ENCODE data around the gene LMO1.

The LMO1 gene
- 0 to 0.04 (median 0) reads per million in 3 experiments for total RNA-seq

DNA sequence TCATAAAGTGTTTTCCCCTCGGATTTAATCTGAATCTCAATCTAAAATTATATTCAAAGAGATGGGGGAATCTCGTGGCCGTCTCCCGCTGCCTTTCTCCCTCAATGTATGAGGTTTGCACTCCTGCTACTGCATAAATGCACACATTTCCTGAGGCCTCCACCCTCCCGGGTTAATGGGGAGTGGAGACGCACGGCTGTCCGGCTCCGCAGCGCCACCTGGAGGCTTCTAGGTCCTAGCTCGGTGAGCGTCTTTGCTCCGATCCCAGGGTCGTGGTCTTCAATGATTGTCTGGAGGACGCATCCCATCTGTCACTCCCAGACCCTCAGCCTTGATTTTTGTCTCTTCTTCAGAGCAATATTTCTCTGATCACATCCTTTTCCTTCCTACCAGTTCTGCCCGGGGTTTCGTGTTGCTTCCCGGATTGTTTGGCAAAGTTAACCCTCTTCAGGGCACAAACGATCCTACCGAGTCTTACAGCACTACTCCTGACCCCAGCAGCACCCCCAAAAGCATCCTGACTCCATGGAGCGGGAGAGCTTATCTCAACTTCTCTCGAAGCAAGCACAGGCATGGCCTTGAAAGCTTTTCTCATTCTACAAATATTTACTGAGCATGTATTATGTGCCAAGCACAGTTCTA lies at the start of gene LMO1:
Gene LMO1 (minus strand): TSS at position 110 of the 642 bp plus-strand sequence. CDS start 516 bp downstream, outside the sequence.
- DNase-seq, result peak; percentile 49

DNA sequence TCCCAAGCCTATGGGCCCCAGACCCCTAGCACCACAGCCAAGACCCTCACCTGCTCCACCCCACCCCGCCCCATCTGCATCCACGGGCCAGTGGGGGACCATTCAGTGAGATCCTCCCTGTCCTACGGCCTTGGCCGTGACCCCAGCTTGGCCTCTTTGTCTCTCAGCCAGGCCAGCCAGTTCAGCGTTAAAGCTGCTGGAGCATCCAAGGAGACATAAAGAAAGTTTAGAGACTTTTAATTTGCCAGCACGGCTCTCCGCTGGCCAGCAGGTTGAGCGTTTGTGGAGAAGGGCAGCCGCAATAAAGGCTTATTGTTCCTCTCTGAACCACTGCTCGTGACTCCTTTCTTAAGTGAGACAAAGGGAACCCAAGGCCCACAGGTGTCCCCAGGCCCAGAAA lies 49.3 kb upstream of the LMO1 start:
- DNase-seq, result no peak

DNA sequence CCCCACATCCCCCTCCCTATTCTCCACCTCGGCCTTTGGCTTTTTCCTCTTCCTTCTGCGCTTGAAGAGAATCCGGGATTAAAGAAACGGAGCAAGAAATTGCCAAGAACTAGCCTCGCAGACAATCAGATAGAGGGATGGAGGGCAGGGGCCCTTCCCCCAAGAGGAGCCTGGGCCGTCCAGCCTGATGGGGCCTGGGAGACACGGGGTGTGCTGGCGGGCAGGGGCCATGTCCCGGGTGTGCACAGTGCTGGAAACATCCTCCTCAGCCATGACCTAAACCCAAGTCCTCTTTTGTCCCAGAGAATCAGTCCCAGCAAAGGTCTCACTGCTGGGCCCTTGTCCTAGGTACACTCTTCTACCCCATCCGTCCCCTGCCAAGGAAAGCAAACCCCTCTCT lies 47.7 kb upstream of the LMO1 start:
- DNase-seq, result no peak

DNA sequence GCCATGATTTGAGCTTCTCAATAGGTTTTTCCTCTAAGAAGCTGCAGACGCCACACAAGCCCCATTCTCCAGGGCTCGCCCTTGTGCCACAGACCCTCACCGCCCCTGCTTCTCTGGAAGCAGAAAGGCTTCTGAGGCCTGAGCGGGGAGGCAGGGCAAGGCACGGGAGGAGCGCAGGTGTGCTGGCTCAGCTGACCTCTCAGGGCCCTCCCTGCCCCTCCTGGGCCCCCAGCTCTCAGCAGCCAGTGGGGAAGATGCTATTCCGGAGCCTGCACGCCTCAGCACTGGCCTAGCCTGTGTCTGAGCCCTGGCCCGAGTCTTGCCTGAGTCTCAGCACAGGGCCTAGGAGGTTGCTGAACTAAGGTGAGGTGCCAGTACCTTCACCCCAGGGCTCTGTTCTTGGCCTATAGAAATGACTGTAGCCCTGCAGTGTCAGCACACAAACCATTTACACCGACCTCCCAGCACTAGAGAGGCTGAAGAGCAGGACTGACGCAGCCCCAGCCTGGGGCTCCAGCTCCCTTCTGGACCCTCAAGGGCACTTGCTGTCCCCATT lies 47.1 kb upstream of the LMO1 start:
- DNase-seq, result no peak

DNA sequence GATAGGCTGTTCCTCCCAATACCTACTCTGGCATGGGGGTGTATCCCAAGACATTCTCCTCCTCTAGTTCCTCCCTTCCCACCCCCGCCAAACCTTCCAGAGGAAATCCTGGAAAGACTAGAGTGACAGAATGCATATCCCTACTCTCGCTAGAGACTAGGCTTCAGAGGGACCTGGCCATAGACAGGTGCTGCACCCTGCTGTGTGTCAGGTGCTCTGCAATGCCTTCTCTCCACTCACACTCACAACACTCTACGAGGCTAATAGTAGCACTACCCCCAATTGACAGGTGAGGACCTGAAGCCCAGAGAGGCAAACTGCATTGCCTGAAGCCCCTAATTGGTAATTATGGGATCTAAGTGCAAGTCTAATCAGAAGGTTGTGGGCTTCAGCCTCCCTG lies 46.2 kb upstream of the LMO1 start:
- no peak for DNase-seq

DNA sequence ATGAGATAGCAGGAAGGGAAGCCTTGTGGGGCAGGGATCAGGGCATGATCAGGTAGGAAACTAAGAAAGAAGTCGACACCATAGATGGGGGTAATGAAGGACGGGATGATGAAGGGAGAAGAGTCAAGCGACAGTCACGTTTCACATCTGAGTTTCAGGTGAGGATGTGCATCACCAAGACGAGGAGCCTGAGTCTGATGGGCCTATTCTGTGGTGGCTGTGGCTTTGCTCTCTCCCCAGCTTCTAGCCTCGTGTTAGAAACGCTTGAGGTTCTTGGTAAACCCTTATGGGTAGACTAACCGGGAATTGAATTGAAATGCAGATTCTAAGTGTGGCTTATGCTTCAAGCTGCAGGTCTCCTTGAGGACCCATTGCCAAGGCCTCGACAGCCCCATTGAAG lies 45.6 kb upstream of the LMO1 start:
- no peak for DNase-seq

DNA sequence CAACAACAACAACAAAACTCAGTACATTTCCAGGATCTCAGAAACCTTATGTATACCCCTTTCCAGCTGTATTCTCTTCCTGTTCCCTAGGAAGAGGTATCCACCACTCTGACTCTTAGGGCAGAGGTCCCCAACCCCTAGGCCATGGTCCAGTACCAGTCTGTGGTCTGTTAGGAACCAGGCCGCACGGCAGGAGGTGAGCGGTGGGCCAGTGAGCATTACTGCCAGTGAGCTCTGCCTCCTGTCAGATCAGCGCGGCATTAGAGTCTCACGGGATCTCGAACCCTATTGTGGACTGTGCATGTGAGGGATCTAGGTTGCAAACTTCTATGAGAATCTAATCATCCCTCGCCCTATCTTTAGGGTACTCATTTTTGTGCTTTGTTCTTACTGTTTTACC lies 43.9 kb upstream of the LMO1 start:
- DNase-seq, result no peak

DNA sequence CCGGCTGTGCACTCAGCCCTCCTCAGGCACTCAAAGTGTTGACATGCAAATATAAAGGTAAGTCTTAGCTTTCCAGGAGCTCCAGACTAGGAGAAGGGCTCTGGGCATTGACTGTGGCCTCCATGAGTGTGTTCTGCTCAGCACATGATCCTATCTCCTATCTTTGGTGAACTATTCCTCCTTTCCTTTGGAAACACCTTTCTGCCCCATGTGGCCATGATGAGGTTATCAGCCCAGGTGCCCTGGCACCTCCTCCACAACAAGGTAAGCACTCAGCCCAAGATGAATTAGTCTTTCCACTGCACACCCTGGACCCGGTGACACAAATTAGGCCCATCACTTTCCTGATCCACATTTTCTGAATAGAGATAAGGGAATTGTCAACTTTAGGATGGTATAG lies 37.9 kb upstream of the LMO1 start:
- DNase-seq, result no peak

DNA sequence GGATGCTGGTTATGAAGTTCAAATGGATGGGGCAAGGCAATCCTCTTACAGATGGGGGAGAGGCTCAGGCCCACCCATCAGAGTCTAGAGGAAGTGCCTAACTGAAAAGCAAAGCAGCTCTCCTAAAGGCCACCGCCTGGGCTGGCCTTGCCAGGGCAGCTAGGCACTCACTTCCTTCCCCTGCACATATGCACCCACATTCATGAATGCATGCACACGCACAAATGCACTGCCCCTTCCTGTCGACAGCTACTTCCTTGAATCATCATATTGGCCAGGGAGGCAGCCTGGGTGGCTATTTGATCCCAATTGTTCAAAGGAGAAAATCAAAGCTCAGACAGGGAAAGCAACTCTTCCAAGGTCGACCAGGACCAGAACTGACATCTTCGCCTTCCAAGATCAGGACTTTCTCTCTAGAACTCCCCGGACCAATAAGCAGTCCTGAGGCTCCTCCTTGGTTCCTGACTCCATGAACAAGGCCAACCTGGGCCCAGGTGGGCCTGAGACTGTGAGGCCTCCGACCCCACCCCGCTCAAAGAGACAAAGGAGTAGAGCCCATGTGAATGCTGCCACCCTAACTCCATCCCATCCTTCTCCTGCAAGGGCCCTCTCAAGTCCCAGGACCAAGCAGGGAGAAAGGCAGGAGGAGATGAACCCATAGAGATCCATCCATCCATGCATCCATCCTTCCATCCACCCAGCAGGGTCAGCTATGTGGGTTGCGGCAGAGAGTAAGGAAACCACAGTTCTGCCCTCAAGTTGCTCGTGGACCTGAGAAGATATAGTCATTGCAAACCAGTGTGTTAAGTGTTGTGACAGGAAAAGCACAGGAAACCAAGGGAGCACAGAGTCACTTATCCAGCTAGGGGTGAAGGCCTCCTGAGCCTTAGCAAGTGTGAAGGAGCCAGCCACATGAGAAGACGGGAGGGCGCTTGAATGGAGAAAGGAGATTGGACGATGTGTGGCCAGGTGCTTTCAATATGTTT lies 35.4 kb upstream of the LMO1 start:
- no peak for DNase-seq

DNA sequence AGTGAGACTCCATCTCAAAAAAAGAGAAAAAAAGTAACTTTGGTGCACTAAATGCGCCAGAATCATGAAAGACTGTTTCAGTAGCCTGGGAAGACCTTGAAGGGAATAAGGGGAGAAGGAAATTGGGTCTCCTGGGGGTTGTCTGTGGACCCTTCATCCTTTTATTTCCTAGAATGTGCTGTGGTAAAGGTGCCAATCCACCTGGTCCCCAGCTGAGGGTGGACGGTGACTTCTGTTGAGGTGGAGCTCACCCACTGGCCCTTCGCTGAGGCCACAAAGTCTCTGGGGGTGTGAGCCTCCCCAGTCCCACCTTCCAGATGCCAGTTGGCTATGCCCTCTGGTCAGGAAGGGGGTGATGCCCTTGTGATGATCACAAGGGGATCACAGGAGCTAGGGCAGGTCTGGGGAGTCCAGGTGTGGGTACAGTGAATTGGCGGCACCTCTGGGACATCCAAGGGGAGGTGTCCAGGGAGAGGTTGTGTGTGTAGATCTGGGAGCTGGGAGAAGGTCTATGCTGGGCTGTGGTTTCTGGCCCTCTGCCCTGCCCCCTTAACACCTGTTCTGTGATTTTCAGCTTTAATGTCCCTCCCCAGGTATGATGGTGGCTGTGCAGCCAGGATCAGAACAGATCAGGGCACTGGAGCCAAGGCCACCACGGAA lies 34.2 kb upstream of the LMO1 start:
- no peak for DNase-seq

DNA sequence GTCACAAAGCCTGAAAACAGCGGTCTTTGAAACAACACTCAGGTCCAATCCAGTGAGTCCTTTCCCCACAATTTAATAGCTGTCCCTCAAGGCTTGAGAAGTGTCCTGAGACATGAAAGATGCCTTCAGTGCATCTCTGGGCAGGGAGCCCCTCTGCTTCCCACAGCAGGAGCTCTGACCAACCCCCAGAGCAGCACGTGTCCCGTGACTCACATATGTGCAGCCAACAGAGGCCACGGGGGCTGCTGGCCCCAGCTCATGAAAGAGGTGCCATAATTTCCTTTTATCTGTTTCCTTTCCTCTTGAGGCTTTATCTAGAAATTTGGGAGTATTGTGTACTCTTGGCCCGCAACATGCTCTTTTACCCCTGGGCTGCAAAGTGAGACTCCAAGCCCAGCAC lies 33.2 kb upstream of the LMO1 start:
- DNase-seq, result no peak

DNA sequence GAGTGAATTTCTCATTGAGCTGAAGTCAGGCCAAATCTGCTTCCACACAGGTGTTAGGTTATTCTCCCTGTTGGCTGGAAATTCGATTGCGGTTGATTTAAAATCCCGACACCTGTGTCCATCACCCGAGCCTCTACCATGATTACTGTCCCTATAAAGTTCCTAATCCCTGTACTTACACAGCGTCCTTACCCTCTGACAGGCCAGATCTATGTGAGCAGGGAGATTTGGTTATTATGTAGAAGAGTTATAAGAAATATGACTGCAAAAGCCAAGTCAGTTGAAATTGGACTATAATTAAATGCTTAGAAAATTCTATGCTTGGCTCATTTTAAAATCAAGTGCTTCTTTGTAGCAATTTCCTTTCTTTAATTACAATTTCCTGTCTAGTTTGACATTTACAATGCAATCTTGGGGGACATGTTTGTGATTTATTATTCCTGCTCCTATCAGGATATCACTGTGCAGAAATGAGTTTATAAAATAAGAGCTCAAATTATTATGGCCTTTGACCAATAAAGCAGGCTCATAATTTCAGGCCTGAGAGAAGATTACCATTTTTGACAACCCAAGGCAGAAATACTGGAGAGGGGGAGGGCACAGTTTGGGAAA lies 32.5 kb upstream of the LMO1 start:
- no peak for DNase-seq

DNA sequence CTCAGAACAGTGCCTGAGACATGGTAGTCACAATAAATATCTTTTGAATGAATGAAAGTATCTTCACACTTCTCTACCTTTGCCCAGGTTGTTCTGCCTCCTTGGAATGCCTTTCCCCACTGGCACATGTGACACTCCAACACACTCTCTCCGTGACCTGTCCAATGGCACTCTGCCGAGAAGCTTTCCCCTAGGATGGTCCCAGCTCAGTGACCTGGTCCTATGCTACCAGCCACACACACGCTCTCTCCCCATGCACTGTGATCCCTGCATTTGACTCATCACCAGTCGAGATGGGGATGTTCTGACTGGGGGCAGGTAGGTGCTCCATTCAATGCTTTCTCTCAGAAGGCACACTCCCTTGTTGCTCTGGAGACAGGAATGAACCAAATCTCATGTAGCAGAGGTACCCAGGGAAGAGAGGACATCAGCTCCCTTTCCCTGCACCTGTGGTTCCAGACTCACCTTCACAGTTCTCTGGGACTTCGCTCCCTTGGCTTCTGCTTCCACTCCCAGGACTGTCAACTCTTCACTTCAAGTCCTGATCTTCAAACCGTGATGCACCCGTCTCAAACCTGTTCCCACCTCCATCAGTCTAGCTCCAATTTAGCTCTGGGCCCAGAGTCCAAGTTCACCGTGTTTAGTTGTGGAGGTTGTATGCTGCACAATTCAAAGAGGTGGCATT lies 30.7 kb upstream of the LMO1 start:
- DNase-seq, result no peak

DNA sequence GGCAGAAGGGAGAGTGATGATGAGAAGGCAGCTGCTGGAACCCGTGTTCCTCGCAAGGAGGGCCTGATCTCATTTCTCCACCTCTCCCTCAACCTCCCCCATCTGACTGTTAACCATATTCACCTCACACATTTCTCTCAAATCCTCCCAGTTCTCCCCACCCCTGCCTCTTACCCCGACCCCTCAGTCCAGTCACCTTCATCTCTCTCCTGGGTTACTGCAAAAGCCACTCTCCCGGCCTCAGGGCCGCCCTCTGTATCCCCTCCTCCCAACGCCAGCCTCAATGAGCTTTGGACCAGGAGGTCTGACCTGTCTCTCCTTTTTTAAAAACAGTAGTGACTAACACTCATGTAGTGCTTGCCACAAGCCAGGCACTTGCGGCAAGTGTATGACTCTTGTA lies 29.5 kb upstream of the LMO1 start:
- no peak for DNase-seq

DNA sequence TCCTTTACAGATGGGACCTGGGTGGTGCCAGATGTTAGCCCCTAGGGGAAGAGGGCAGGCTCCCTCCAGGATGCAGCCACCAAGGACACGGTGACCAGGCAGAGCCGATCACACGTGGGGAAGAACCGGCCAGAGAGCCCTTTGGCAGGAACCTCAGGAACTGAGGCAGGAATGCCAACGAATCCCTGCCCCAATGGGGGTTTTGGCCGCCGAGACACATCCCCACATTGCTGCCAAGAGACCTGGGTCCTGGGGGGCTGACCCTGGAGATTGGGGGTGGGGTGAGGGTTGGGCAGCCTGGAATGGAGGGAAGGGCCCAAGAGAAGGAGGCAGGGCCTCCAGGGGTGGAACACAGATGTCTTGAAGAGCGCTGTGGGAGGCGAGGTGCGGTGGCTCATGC lies 28.7 kb upstream of the LMO1 start:
- DNase-seq, result no peak

DNA sequence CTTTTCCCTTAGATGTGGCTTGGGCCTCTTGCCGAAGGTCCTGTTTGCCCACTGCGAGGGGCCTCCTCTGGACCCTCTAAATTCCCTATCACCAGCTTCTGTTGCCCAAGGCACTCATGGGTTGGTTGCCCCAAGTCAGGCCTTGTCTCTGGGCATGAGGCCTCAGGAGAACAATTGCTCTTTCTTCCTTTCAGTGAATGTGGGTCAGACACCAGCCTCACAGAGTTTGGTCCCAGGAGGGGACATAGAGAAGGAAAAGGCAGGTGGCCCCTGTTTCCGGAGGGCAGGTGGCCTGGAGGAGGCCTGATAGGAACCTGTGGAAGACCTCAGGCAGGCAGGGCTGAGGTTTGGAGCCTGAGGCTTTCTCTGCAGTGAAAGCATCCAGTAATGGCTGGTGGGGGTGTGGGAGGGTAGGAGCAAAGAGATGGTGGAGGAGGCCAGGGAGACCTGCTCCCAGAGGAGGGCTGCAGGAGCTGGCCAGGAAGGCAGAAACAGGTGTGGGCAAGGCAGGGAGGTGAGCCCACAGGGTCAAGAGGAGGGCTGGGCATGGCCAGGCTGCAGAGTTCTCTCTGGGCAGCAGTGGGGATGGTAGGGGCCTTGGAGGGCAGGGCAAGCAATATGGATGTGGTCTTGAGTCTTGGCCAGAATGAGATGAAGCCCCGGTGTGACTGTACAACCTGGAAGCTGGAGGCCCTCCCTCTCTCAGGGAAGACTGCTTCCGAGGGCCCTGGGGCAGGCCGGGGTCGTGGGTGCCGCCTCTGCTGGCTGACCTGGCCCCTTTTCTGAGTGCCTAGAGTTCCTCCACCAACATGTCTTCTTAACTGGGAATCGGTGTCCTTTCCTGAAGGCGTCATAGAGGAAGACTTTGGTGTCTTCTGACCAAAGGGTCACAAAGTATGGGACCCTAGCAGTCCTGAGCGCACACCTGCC lies 28.0 kb upstream of the LMO1 start:
- DNase-seq, result no peak

DNA sequence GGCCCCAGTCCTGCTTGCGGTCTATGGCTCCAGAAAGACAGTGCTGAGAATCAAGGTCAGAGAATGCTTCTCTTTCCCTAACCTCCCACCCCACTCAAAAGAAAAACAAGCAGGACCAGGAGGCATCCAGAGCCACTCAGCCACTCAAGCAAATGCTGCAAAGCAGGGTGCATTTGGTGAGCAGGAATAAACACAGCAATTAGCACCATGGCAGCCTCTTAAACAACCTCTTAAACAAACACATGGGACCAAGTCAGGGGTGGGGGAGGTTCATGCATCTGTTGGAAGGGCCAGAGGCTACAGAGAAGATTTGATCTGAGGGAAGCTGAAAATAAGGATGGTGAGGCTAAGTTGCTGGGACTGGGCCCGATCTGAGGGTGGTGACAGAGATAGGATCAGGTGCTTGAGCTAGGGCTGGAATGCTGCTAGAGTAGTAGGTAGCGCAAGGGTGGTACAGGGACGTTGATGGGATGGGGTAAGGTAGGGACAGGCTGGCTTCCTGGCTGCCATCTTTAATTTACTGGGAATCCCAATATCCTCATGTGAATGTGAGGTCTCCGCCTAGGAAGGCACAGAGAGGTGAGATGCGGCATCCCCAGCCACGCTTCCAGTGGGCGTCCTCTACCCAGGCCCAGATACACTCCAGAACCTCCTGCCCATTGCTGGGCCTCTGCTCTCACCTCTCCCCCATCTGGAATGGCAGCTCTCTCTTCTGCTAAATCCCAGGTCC lies 26.6 kb upstream of the LMO1 start:
- DNase-seq, result no peak

DNA sequence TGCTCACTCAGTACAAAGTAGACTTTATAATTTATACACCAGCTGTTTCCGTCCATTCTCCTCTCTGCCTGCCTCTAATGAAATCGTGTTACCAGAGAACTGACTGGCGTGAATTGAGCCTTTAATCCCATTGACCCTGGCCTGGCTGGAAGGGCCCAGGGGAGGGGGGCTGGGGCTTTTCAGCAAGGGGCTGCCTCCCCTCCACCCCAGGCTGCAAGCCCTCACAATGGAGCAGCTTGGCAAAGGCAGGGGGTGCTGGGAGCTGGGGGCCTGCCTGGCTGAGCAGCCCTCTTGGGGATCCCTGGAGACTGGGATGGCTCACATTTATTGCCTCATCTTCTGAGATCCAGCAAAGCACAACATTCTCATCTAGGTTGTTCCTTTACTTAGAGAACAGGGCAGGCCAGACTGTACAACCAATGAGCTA lies 25.8 kb upstream of the LMO1 start:
- DNase-seq, result no peak

DNA sequence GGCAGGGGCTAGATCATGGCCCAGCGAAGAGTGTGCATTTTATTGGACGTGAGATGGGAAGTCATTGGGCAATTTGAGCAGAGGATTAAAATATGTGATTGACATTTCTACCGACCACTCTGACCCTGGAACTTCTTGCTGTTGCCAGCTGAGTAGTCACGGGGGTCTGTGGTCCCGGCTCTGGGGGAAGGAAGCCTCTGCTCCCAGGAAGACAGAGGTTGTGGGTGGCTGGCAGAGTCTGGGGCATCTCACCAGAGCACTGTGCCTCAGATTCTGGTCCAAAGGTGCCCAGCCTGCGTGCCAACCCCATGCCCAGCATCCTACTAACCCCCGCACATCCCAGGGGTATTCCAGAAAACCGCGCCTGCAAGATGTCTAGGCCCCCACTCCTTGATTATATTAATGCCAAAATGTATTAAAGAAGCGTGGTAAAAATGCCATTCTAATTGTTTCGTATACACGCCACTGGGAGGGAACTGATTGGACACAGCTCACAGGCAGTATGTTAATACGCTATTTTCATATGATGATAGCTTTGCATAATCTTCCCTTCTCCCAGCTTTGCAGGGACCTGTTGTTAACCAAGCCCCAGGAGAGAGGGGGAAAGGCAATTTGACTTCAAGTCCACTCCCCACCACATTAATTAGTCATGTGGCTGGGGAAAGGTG lies 25.3 kb upstream of the LMO1 start:
- no peak for DNase-seq

Measured in central memory CD4-positive, alpha-beta T cell (primary cell).